T-helper 2 cell treated with Interferon-gamma antibody and Interleukin-4, amounts not matched to agents 5 μg/mL and 100 μg/mL, for 36 hours (primary cell): ENCODE data around the gene ARHGEF16.

Experiments used
- DNase-seq: peaks from one replicate; pipeline ENCODE4 v3.0.0; 2021; ENCODE audit warnings: low spot score
- H3K27ac Mint-ChIP-seq: one replicate; pipeline ENCODE4 v1.8.0; 2021; ENCODE audit warnings: mild to moderate bottlenecking, mixed read lengths
- H3K27me3 Mint-ChIP-seq: one replicate; pipeline ENCODE4 v1.8.0; 2021; ENCODE audit warnings: low read depth, mixed read lengths
- H3K36me3 Mint-ChIP-seq: one replicate; pipeline ENCODE4 v1.8.0; 2021; ENCODE audit warnings: low read depth, mixed read lengths
- H3K4me1 Mint-ChIP-seq: one replicate; pipeline ENCODE4 v1.8.0; 2021; ENCODE audit warnings: low read depth, mixed read lengths
- H3K4me3 Mint-ChIP-seq: one replicate; pipeline ENCODE4 v1.8.0; 2022; ENCODE audit warnings: mild to moderate bottlenecking, moderate library complexity, mixed read lengths
- H3K9me3 Mint-ChIP-seq: one replicate; pipeline ENCODE4 v1.8.0; 2021; ENCODE audit warnings: mixed read lengths

ARHGEF16 gene

DNA sequence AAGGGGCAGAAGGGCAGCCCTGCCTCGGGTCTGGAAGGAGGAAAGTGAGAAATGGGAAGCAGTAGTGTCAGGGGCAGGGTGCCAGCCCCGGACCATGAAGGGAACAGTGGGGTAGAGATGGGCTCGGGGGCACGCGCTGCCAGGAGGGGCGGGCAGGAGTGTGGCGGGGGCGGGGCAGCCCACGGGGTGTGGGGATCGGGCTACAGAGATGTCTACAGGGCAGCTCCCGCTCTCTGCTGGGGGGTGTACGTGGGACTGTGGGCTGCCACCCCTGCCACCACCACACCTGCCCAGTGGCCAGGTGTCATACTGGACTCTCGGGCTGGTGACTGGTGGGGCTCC is 7.4 kb downstream of the ARHGEF16 start:
- Mint-ChIP-seq H3K4me3 (no peak overlapping the region), H3K4me1 (no peaks in the 10 kb centered on the region), H3K27ac (no peak overlapping the region), H3K9me3 (no peaks in the 10 kb centered on the region), H3K27me3 (no peaks in the 10 kb centered on the region), H3K36me3 (no peaks in the 10 kb centered on the region)
- DNase-seq, result no peak

DNA sequence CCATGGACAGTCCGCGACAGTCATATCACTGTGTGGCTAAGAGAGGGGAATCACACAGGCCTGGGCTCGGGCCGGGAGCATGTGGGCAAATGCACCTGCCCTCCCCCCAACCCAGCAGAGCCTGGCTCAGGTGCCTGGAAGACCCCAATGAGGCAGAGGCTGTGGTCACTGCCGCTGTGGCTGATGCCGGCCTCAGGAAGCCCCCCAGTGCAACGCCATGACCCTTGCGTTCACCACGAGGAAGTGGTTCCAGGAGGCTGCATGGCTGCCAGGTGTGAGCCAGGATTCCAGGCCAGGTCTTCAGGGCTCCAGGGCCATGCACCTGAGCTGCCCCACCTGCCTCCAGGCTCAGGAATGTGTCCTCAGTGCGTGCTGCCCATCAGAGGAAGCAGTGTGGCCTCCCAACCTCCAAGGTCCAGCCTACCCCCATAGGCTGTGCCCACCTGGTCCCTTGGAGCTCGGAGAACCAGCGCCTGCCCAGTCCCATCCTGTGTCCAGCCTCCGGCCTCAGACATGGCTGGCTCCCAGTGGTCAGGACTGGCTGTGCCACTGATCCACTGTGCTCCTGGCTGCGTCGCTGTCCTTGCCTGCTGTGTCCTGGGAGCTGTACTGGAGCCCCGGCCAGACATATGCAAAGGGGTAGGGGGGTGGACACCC is 8.0 kb downstream of the ARHGEF16 start:
- Mint-ChIP-seq H3K9me3 (no peaks in the 10 kb centered on the region), H3K4me1 (no peaks in the 10 kb centered on the region), H3K36me3 (no peaks in the 10 kb centered on the region), H3K27ac (no peak overlapping the region), H3K4me3 (no peak overlapping the region), H3K27me3 (no peaks in the 10 kb centered on the region)
- no peak for DNase-seq

DNA sequence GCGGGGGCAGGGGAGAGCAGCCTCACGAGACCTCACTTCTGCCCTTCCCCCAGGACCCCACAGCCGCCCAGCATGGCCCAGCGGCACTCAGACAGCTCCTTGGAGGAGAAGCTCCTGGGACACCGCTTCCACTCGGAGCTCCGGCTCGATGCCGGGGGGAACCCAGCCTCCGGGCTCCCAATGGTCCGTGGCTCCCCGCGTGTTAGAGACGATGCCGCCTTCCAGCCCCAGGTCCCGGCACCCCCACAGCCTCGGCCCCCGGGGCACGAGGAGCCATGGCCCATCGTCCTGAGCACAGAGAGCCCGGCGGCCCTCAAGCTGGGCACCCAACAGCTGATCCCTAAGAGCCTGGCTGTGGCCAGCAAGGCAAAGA is 8.5 kb downstream of the ARHGEF16 start:
- H3K27me3 Mint-ChIP-seq, result no peaks in the 10 kb centered on the region
- no peaks in the 10 kb centered on the region for H3K4me1 Mint-ChIP-seq
- H3K9me3 Mint-ChIP-seq, result no peaks in the 10 kb centered on the region
- H3K27ac Mint-ChIP-seq, result no peak overlapping the region
- no peak overlapping the region for H3K4me3 Mint-ChIP-seq
- DNase-seq, result no peak
- H3K36me3 Mint-ChIP-seq, result no peaks in the 10 kb centered on the region

DNA sequence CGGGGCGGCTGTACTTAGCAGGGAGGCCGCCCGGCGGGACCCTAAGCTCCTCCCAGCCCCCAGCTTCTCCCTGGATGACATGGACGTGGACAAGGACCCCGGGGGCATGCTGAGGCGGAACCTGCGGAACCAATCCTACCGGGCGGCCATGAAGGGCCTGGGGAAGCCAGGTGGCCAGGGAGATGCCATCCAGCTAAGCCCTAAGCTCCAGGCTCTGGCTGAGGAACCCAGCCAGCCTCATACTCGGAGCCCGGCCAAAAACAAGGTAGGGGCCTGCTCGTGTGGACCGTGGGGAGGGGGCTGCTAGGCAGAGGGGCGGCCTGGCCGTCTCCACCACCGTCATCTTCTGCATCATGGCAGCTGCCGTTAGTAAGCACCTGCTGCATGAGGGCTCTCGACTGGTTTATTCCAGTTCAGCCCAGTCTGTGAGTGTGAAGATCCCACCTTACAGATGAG is 9.0 kb downstream of the ARHGEF16 start:
- H3K27me3 Mint-ChIP-seq, result no peaks in the 10 kb centered on the region
- no peak overlapping the region for H3K27ac Mint-ChIP-seq
- no peaks in the 10 kb centered on the region for H3K9me3 Mint-ChIP-seq
- H3K4me3 Mint-ChIP-seq, result no peak overlapping the region
- DNase-seq, result no peak
- no peaks in the 10 kb centered on the region for H3K4me1 Mint-ChIP-seq
- H3K36me3 Mint-ChIP-seq, result no peaks in the 10 kb centered on the region

DNA sequence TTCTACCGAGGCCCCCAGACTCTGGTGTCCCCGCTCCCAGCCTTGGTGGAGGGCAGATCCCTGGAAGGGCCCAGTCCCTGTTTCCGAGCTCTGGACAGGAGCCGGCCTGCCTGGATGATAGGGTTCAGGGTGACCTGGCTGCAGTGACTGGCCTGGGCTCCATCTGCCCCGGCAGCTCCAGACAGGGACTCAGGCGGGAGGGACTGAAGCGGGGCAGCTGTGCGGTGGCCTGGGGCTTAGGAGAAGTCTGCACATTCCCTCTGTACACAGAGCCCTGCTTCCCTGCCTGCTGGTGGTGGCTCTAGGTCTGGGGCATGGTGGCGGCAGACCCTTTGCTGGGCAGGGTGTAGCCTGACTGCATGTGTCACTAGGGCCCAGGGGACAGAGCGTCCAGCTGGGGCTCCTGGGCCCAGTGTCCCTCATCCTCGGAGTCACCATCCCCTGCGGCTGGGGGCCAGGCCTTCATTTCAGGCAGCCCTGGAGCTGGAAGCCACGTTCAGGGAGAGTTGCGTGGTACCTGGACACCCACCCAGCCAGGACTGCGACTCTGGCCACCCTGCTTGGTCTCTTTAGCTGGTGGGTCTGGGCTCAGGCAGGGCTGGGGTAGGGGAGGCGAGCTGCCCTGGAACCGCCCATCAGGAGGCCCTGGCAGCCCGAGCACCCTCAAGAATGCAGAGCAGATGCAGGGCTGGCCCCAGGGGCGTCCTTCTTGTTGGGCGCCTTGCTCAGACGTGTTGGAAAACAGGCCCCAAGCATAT is 9.6 kb downstream of the ARHGEF16 start:
- Mint-ChIP-seq H3K36me3 (no peaks in the 10 kb centered on the region), H3K4me1 (no peaks in the 10 kb centered on the region), H3K27me3 (no peaks in the 10 kb centered on the region), H3K27ac (no peak overlapping the region), H3K9me3 (no peaks in the 10 kb centered on the region), H3K4me3 (no peak overlapping the region)
- DNase-seq, result no peak

DNA sequence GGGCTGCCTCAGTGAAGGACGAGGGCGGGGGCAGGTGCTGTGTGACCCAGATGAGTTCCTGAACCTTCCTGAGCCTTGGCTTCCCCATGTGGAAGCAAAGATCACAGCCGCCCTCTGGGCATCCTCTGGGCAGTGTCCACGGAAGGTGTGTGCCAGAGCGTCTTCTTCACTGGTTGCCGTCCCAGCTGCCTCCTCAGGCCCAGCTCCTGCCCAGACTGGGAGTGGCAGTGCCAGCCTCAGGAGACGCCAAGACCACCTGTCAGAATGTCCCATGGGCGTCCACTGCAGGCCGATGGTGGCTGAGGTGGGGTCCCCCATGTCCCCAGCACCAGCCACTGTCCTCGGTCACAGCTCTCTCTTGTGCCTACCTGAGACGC is 10.2 kb downstream of the ARHGEF16 start:
- Mint-ChIP-seq H3K27ac (no peak overlapping the region), H3K27me3 (no peaks in the 10 kb centered on the region), H3K4me1 (no peaks in the 10 kb centered on the region), H3K4me3 (no peak overlapping the region), H3K9me3 (no peaks in the 10 kb centered on the region), H3K36me3 (no peaks in the 10 kb centered on the region)
- DNase-seq, result no peak

DNA sequence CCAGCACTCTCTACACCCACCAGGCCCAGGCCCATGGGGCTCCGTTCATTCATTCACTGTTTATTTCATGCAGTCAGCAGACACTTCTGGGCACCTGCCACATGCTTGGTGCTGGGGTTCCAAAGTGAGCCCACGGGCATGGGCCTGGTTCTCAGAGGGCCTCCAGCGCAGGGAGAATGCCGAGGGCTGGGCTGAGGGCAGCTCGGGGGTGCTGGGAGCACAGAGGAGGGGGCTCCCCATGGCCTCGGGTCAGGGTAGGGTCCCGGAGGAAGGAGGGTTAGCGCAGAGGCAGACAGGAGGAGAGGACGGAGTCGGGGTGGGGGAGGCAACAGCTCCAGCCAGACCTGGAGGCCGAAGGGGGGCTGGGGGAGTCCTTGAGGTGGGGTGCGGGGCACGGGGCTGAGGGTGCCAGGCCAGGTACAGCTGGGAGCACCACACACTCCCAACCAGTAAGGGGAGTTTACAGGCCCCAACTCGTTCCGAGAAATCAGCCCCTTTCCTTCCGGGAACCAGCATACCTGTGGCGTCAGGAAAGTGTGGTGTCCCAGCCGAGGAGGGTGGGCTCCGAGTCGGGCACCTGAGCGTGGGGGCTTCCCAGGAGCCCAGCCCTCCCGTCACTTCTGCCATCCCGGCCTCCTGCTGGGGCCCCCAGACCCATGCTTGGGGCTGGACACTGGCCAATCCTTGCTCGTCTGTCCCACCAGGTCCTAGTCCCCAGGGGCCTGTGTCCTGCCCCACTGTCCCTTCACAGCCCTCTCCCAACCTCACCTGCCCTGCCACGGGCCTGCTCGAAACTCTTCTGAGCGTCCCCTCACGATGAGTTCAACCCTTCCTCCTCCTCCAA is 10.8 kb downstream of the ARHGEF16 start:
- H3K4me1 Mint-ChIP-seq, result no peaks in the 10 kb centered on the region
- DNase-seq, result no peak
- no peaks in the 10 kb centered on the region for H3K27me3 Mint-ChIP-seq
- H3K36me3 Mint-ChIP-seq, result no peaks in the 10 kb centered on the region
- no peak overlapping the region for H3K27ac Mint-ChIP-seq
- H3K4me3 Mint-ChIP-seq, result no peak overlapping the region
- no peaks in the 10 kb centered on the region for H3K9me3 Mint-ChIP-seq

DNA sequence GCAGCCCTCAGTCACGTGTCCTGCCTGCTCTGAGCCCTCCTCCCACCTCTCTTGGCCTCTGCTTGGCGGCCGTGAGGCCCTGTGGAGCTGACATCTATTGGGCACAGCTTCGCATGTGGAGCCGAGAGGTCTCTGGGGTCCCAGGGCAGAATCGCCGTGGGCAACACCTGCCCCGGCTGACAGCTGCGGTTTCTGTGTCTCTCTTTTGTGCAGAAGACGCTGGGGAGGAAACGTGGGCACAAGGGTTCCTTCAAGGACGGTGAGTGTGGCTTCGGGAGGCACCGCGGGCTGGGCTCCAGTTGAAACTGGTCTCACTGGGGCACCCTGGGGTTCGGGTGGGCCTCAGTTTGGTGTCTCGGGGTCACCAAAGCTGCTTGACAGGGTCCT is 11.5 kb downstream of the ARHGEF16 start:
- Mint-ChIP-seq H3K4me3 (no peak overlapping the region), H3K36me3 (no peaks in the 10 kb centered on the region), H3K9me3 (no peaks in the 10 kb centered on the region), H3K27me3 (no peaks in the 10 kb centered on the region), H3K27ac (no peak overlapping the region), H3K4me1 (no peaks in the 10 kb centered on the region)
- no peak for DNase-seq

DNA sequence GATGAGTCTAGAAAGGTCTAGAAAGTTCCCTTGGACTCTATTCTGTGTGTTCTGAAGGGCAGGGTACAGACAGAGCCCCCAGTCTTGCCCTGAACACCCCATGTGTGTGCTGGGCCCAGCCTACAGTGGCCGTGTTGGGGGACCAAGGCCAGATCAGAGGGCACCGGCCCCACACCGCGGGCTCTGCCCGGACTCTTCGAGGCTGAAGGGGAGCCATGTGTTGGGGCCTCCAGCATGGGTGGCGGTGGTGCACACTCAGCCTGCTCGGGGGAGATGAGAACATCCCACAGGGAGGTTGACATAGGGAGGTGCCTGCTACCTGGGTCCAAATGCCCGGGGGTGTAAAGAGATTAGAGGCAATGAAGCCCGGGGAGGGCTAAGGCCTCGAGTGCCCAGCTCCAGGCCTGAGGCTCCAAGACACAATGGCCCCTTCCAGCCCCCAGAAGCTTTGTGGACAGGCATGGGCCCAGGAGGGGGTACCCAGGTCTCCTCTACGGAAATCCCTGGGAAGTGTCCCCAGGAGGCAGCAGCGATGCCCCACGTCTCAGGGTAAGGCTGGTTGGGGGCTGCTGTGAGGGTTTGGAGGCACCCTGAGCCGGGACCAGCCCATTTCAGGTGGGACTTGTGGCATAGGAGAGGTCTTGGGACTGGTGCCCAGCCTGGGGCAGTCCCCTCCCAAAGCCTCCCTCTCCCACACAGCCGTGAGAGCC is 12.1 kb downstream of the ARHGEF16 start:
- H3K9me3 Mint-ChIP-seq, result no peaks in the 10 kb centered on the region
- no peak for DNase-seq
- H3K36me3 Mint-ChIP-seq, result no peaks in the 10 kb centered on the region
- H3K27ac Mint-ChIP-seq, result no peak overlapping the region
- no peak overlapping the region for H3K4me3 Mint-ChIP-seq
- no peaks in the 10 kb centered on the region for H3K4me1 Mint-ChIP-seq
- no peaks in the 10 kb centered on the region for H3K27me3 Mint-ChIP-seq

DNA sequence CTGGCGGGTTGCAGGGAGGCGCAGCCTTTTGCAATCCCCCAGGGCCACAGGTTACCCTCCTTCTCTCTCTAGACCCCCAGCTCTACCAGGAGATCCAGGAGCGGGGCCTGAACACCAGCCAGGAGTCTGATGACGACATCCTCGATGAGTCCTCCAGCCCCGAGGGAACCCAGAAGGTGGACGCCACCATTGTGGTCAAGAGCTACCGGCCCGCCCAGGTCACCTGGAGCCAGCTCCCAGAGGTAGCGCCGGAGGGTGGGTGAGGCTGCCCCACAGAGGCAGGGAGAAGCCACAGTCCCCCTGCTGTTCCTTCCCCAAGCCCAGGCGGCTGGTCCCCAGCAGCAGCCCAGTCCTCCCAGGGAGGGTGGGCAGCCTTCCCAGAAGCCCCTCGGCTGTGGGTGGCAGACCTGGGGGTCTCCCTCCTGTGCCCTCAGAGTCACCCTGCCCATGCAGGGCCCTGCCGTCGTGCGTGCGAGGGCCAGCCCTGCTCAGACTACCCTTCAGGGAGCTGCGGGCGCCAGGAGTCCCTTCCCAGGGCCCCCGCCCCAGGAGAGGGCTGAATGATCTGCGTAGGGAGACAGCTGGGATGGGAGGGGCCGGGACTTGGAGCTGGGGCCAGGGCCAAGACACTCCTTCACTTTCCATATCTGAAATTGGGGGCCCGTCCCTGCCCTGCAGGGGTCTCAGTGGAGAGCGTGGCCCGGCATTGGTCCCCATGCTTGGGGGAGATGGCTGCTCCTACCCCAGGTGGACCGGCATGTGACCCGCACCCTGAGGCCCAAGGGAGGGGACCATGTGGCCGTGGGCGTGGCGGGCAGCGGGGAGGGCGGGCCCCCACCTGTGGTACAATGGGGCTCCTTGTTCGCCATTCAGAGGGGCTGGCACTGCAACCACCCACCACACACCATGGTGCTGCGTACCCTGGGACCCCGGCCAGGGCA is 12.9 kb downstream of the ARHGEF16 start:
- H3K4me1 Mint-ChIP-seq, result no peaks in the 10 kb centered on the region
- no peaks in the 10 kb centered on the region for H3K36me3 Mint-ChIP-seq
- no peak overlapping the region for H3K4me3 Mint-ChIP-seq
- no peak overlapping the region for H3K27ac Mint-ChIP-seq
- no peaks in the 10 kb centered on the region for H3K27me3 Mint-ChIP-seq
- no peaks in the 10 kb centered on the region for H3K9me3 Mint-ChIP-seq
- no peak for DNase-seq

DNA sequence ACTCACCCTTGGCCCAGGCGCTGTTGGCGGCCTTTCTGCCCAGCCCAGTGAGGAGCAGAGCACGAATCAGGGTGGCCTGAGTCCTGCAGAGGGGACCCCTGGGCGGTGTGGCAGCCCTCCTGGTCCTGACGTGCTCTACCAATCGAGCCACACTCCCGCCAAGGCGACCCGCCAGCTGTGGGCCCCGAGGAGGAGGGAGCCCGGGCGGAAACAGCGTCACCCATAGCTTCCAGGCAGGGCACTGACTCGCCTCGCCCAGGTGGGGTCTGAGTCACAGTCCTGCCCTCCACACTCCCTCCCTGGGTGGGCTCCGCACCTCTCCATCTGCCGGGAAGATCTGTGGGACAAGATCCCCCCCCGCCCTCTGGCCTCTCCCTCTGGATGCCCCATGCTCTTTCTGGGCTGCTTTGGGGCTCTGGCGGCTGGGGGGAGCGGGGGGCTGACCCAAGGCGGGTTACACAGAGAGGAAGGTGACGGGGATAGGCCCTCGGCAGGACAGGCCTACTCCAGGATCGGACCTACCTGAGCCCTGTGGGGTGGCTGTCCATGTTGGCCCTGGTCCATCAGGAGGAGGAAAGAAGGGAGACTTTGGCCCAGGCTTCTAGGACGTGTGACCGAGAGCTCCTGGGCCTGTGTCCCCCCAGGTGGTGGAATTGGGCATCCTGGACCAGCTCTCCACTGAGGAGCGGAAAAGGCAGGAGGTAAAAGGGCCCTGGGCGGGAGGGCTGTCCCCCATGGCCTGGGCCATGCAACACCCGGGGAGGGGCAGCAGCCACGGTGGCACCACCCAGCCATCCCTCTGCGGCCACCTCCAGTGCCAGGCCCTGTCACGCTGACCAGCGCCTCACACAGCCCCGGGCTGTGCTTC is 14.0 kb downstream of the ARHGEF16 start:
- Mint-ChIP-seq H3K27ac (no peak overlapping the region), H3K36me3 (no peaks in the 10 kb centered on the region), H3K4me3 (no peak overlapping the region), H3K4me1 (no peaks in the 10 kb centered on the region), H3K9me3 (no peaks in the 10 kb centered on the region), H3K27me3 (no peaks in the 10 kb centered on the region)
- DNase-seq, result no peak

DNA sequence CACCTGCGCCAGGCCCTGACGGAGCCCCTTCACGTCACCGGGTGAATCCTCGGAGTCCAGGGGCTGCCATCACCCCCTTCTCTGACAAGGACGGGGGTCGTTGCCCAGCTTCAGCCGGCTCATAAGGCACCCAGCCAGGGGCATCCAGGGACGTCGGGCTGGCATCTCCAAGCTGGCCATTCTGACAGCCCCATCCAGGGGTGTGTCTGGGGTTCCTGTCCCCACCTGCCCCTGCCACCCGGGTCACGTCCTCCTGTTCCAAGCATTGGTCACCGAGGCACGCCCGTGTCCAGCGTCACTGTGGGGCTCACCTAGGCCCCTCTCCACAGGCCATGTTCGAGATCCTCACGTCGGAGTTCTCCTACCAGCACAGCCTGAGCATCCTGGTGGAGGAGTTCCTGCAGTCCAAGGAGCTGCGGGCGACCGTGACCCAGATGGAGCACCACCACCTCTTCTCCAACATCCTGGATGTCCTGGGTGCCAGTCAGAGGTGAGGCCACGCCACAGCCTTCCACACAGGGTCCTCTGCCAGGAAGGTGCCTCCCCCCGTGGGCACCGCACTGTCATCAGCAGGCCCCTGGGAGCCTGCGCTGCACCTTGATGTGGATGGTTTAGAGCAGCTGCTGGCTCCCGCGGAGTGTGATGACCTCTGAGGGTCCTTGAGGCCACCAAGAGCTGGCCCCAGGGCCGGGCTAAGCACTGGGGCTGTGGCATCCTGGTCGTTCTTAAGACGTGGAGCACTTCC is 14.8 kb downstream of the ARHGEF16 start:
- H3K36me3 Mint-ChIP-seq, result no peaks in the 10 kb centered on the region
- no peaks in the 10 kb centered on the region for H3K27me3 Mint-ChIP-seq
- H3K4me3 Mint-ChIP-seq, result no peak overlapping the region
- H3K9me3 Mint-ChIP-seq, result no peaks in the 10 kb centered on the region
- no peaks in the 10 kb centered on the region for H3K4me1 Mint-ChIP-seq
- H3K27ac Mint-ChIP-seq, result no peak overlapping the region
- DNase-seq, result no peak
